ENCODE data around the gene CCDC187.

CCDC187 gene

DNA sequence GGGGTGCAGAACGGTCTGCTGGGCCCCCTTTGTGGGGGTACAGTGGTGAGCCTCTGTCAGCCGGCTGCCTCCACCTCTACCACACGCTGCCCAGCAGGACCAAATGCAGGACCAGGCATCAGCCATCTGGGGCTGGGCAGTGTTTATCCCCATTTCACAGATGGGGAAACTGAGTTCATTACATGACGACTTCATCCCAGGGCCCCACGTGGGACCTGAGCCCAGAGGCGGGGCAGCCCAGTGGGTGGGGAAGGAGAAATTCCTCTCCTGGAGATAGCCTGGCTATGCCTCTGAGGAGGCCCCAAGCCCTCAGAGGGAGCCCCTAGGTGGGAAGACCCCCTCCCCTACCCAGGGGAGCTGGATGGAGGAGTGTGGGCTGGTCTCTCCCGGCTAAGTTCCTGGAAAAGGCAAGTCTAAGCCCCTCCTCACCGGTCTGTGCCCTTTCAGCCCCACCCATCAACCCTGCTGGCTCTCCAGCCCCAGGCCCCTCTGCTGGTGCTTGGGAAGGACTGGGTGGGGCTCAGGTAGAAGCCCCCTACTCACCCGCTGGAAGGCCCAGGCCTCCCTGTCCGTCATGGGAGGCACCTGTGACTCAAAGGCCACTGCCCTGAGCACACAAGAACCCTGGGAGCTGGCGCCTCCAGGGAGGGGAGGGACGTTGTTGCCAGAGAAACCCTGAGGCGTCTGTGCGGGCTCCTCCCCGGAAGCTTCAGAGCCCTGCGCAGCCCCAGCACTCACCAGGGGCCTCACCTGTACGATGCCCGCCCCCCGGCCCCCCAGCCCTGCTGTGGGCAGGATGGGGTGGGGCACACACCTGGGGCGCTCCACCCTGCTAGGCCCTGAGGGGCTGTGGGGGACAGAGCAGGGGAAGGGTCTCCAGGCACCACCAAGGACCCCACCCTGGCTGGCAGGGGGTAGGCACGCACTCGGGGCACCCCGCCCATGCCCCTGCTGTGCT is 7.4 kb upstream of the CCDC187 start:
- Histone ChIP-seq H3K4me3 (no peak overlapping the region), H3K27me3 (peaks cover 0 to 60% of the 10 kb centered on the region in 2 donors), H3K9me3 (peaks cover 0 to 11% (median 6%) of the 10 kb centered on the region in 3 donors), H3K27ac (no peak overlapping the region), H3K36me3 (no peaks in the 10 kb centered on the region), H3K4me1 (no peaks in the 10 kb centered on the region)
- TF ChIP-seq CTCF (IDR thresholded peaks at IDR 0.05), result no peak
- intact Hi-C loops (cut with DNase I; ENCODE audit: low total_unique reads), result no loop called here
- no peak for DNase-seq

DNA sequence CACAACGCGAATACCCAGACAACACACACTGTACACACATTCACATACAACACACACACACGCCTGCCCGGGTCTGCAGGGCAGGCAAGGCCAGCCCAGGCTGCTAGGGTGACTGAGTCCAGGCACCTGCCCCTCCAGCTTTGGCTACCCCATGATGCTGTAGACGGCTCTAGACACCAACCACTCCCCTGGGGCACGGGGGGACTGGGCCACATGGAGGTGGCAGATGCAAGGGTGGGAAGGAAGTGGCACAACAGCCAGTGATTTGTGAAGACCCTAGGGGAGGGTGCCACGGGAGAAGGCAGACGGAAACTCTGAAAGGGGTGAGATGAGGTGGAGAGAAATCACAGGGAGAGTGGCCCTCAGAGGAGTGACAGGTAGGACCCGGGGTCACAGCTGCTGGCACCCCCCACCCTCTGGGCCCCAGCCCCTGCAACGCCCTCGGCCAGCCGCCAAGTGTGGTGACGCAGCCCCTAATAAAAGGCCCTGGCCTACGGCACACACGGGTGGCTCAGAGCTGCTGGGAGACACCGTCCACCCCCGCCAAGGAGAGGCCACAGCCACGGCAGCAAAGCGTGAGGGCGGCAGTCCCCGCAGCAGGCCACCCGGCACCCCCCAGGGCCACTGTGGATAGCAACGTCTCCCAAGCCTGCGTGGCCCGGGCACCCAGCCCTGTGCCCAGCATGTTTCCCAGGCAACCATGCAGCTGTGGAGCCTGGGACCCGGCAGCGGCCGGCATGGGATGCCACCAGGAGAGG is 6.6 kb upstream of the CCDC187 start:
- no peak for TF ChIP-seq CTCF (IDR thresholded peaks at IDR 0.05)
- Histone ChIP-seq H3K27me3 (peaks cover 0 to 68% of the 10 kb centered on the region in 2 donors), H3K36me3 (no peaks in the 10 kb centered on the region), H3K4me3 (no peak overlapping the region), H3K9me3 (peaks cover 0 to 11% (median 6%) of the 10 kb centered on the region in 3 donors), H3K27ac (no peak overlapping the region), H3K4me1 (no peaks in the 10 kb centered on the region)
- no peak for DNase-seq
- intact Hi-C loops (cut with DNase I; ENCODE audit: low total_unique reads), result no loop called here

DNA sequence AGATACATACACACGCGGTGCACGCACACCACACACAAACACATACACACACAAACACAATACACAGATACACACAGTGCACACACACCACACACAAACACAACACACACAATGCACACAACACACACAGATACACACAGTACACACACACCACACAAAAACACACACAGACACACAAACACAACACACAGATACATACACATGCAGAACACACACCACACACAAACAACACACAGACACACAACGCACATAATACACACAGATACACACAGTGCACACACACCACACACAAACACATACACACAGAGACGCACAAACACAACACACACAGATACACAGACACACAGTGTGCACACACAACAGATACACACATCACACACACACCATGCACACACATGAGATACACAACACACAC is 5.9 kb upstream of the CCDC187 start:
- no peak for DNase-seq
- Histone ChIP-seq H3K36me3 (no peaks in the 10 kb centered on the region), H3K4me3 (no peak overlapping the region), H3K27ac (no peak overlapping the region), H3K4me1 (no peaks in the 10 kb centered on the region), H3K9me3 (peaks cover 0 to 6% (median 5%) of the 10 kb centered on the region in 3 donors), H3K27me3 (peaks cover 0 to 75% of the 10 kb centered on the region in 2 donors)
- intact Hi-C loops (cut with DNase I; ENCODE audit: low total_unique reads), result no loop called here
- TF ChIP-seq CTCF (IDR thresholded peaks at IDR 0.05), result no peak

GRCh38 chr9:136309101-136309801 is 5.4 kb upstream of the CCDC187 start:
- peaks cover 0 to 4% (median 0%) of the 10 kb centered on the region in 3 donors for H3K9me3 ChIP-seq
- no peak for TF ChIP-seq CTCF (IDR thresholded peaks at IDR 0.05)
- H3K27me3 ChIP-seq, result peaks cover 0 to 80% of the 10 kb centered on the region in 2 donors
- intact Hi-C loops (cut with DNase I; ENCODE audit: low total_unique reads), result no loop called here
- no peak overlapping the region for H3K27ac ChIP-seq
- no peaks in the 10 kb centered on the region for H3K36me3 ChIP-seq
- no peak overlapping the region for H3K4me3 ChIP-seq
- no peaks in the 10 kb centered on the region for H3K4me1 ChIP-seq
- DNase-seq, result no peak

- H3K27ac ChIP-seq, result no peak overlapping the region
- H3K9me3 ChIP-seq, result no peaks in the 10 kb centered on the region
- no peak for DNase-seq
- H3K36me3 ChIP-seq, result no peaks in the 10 kb centered on the region
- peaks cover 0 to 85% of the 10 kb centered on the region in 2 donors for H3K27me3 ChIP-seq
- no peak overlapping the region for H3K4me3 ChIP-seq
- TF ChIP-seq CTCF (IDR thresholded peaks at IDR 0.05), result no peak
- no peaks in the 10 kb centered on the region for H3K4me1 ChIP-seq
- intact Hi-C loops (cut with DNase I; ENCODE audit: low total_unique reads), result no loop called here
Observed at GRCh38 chr9:136308702-136309053, 4.8 kb upstream of the CCDC187 start.
